GM12874 (cell line): ENCODE results near the gene UBE2D1.

Source experiments
- CTCF ChIP-seq: IDR thresholded peaks from 2 replicates; pipeline ENCODE4 v1.5.1; 2011; ENCODE audit warnings: low read depth, mild to moderate bottlenecking, control low read depth, low read length, moderate library complexity; ENCODE audit not compliant: insufficient read depth

The UBE2D1 gene

GRCh38 chr10:58322072-58322834 is 12.6 kb upstream of the UBE2D1 start:
- TF ChIP-seq CTCF, result no peak

GRCh38 chr10:58322835-58323209 is 12.0 kb upstream of the UBE2D1 start:
- no peak for TF ChIP-seq CTCF

- TF ChIP-seq CTCF, result no peak
Observed at GRCh38 chr10:58326967-58327381, 7.8 kb upstream of the UBE2D1 start.

GRCh38 chr10:58328233-58328632 is 6.6 kb upstream of the UBE2D1 start:
- TF ChIP-seq CTCF, result no peak

- TF ChIP-seq CTCF, result no peak
Observed at GRCh38 chr10:58330431-58330830, 4.4 kb upstream of the UBE2D1 start.

- no peak for TF ChIP-seq CTCF
Observed at GRCh38 chr10:58331646-58332045, 3.2 kb upstream of the UBE2D1 start.

- no peak for TF ChIP-seq CTCF
Observed at GRCh38 chr10:58335306-58336005, 650 bp downstream of the UBE2D1 start.
